ENCODE data around the gene ZNF331.

ZNF331 gene

DNA sequence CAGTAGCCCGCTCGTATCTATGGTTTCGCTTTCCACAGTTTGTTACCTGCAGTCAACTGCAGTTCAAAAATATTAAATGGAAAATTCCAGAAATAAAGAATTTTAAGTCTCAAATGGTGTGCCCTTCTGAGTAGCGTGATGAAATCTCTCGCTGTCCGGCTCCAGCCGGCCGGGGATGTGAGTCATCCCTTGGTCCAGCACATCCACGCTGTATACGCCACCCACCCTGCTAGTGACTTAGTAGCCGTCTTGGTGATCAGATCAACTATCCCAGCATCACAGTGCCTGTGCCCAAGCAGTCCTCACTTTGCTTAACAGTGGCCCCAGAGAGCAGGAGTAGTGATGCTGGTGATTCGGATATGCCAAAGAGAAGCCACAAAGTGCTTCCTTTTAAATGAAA is 40.0 kb downstream of the ZNF331 start:
- no peak for DNase-seq

- DNase-seq = no peak
Observed at GRCh38 chr19:53579518-53579917, 41.6 kb downstream of the ZNF331 start.

GRCh38 chr19:53580871-53581835 is 43.2 kb downstream of the ZNF331 start:
- no peak for DNase-seq

DNA sequence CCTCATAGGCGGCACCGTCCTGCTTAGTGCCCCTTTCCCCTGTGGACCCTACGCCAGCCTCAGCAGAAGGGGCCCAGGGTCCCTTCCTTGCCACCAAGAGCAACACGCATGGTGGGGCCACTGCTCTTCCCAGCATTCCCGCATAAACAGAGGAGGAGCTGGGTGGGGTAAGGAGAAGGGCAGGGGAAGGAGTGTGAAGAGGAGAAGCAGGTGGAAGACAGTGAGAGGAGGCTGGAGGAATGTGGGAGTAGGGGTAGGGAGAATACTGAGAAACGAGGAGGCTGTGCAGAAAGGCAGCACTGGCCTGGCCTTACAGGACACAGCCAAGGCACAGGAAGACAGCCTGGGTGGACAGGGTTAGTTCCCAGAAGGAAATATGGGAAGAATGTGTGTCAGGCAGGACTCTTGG is 43.9 kb downstream of the ZNF331 start:
- no peak for DNase-seq

GRCh38 chr19:53583181-53583580 is 45.2 kb downstream of the ZNF331 start:
- DNase-seq = no peak

- no peak for DNase-seq
Observed at GRCh38 chr19:53586277-53586691, 48.3 kb downstream of the ZNF331 start.

DNA sequence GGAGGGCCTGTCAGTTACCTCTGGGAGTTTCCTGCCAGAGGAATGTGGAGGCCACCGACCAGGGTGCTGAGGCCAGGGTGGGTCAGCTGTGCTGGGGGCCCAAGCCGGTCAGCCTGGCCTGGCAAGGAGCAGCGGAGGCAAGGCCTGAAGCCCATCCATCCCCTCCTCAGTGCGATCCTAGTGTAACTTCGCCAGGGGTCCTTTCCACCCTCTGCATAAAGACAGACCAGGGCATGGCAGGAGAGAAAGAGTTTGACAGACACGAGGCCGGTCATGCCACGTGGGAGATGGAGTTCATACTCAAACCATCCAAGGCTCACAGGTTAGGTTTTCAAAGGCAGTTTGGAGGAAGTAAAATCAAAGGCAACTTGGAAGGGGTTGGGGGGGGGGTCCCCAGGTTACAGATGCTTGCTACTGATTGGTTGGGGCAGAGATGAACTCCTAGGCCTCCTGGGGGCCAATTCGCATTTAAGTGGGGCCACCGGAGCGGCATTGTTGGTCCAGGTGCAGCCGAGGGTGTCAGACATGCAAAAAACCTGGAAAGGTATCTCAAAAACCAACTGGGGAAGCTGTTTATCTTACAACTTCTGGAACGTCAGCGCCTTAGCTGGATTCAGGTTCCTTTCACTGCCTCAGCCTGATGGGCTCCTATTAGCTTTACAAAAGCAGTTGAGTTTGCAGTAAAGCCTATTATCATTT is 57.0 kb downstream of the ZNF331 start:
- no peak for DNase-seq

- no peak for DNase-seq
Observed at GRCh38 chr19:53595510-53595867, 57.5 kb downstream of the ZNF331 start.

DNA sequence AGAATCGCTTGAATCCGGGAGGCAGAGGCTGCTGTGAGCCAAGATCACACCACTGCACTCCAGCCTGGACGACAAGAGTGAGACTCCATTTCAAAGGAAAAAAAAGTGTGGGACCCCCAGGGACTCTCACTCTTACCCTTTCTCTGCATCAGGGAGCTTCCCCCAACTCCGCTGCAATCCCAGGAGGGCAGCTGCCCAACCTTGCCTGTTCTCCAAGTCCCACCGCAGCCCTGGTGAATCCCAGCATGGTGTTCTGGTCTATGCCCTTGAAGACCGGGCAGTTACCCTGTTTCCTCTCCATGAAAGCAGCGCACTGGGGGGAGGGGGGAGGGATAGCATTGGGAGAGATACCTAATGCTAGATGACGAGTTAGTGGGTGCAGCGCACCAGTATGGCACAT is 58.1 kb downstream of the ZNF331 start:
- no peak for DNase-seq

DNA sequence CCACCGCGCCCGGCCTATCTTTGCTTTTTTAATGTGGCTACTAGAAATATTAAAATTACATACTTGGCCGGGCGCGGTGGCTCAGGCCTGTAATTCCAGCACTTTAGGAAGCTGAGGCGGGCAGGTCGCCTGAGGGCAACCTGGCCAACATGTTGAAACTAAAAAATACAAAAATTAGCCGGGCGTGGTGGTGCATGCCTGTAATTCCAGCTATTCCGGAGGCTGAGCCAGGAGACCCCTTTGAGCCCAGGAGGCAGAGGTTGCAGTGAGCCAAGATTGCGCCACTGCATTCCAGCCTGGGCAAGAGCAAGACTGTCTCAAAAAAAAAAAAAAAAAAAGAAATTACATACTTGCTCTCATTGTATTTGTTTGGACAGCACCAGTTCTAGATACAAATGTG is 59.1 kb downstream of the ZNF331 start:
- no peak for DNase-seq

- no peak for DNase-seq
Observed at GRCh38 chr19:53598361-53598760, 60.4 kb downstream of the ZNF331 start.

- DNase-seq = no peak
Observed at GRCh38 chr19:53600217-53600616, 62.3 kb downstream of the ZNF331 start.

DNA sequence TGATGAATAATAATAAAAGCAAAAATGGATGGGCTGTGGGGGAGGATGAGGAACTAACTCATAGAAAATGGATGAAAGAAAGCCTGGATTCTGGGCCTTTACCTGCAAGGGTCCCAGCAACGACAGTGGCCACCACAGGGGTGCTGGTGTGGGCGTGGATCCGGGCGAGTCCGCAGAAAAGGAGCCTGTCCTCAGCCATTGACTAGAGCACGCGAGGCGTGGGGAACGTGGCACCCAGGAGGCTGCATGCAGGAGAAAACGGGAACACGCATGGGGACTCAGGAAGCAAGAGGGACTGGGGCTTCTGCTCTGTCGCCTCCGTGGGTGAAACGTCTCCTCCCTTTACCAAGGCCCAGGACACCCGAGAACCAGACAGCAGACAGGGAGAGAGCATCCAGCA is 68.1 kb downstream of the ZNF331 start:
- DNase-seq = no peak

DNA sequence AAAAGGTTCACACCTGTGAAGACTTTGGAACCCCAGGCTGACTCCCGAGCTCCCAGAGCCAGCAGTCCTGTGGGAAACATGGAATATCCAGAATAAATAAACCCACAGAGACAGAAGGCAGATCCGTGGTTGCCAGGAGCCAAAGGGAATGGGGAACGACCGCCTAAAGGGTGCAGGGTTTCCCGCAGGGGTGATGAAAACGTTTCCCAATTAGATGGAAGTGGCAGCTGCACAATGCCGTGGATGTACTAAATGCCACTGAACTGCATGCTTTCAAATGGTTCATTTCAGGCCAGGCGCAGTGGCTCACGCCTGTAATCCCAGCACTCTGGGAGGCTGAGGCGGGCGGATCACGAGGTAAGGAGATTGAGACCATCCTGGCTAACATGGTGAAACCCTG is 70.4 kb downstream of the ZNF331 start:
- no peak for DNase-seq

- DNase-seq = no peak
Observed at GRCh38 chr19:53612762-53613526, 75.0 kb downstream of the ZNF331 start.

GRCh38 chr19:53621885-53622740 is 84.2 kb downstream of the ZNF331 start:
- no peak for DNase-seq

GRCh38 chr19:53624771-53625545 is 87.0 kb downstream of the ZNF331 start:
- no peak for DNase-seq

DNA sequence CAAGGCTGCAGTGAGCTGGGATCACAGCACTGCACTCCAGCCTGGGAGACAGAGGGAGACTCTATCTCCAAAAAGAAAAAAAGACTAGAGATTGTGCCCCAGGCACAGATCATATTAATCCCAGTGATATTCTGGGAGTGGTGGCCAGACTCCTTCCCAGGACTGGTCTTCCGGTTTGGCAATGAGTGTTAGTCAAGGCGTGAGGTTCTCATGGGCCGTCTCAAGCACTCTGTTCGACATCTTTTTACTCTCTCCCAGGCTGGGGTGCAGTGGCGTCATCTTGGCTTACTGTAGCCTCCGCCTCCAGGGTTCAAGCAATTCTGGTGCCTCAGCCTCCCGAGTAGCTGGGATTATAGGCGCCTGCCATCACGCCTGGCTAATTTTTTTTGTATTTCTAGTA is 88.5 kb downstream of the ZNF331 start:
- no peak for DNase-seq

DNA sequence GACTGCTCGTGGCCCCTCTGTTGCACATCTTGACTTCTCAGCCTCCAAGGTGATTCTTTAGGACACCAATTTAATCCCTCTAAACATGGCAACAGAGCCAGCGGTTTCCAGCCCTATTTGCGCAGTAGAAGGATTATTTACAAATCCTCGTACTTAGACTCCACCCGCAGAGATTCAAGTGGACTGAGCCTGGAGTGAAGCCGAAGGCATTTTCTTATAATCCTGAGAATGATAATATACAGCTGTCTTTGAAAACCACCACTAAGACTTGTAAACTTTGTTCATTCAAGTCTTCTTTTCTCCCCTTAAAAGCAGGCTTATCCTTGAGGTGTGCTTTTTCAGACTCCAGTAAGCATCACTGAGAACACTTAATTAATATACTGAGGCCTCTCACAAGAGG is 89.0 kb downstream of the ZNF331 start:
- no peak for DNase-seq

All from hematopoietic multipotent progenitor cell treated with erythropoietin and hydrocortisone succinate and interleukin-3 and kit ligand, for 8 days (in vitro differentiated cells).